Activated CD4-positive, CD25-positive, alpha-beta regulatory T cell treated with anti-CD3 and anti-CD28 coated beads, Interleukin-2, amount 50 U/mL, for 16 hours (primary cell): Measurements from ENCODE around the gene TPD52L2.
"Not testable (repeated sequence)": the region's sequence is repeated elsewhere in the genome, so short reads cannot be mapped to it uniquely, and the experiment has no call there.

Experiments used
- DNase-seq: peaks from one replicate; pipeline ENCODE4 v3.0.0-alpha.2; 2020; ENCODE audit warnings: low read depth, low spot score

Gene TPD52L2

DNA sequence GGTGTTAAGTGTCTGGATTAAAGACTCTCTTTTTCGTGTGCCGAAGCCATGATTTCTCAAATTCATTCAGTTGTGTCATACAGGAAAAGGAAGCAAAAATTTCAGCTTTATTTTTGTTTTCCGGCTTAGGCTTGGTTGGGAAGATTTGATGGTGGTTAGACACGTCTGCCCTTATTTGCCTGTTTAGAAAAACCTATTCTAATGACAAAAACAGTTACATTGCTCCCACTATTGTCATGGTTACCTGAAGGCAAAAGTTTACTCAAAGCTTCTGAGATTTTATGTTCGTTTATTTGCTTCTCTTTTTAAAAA is 30.8 kb downstream of the TPD52L2 start:
- no peak for DNase-seq

DNA sequence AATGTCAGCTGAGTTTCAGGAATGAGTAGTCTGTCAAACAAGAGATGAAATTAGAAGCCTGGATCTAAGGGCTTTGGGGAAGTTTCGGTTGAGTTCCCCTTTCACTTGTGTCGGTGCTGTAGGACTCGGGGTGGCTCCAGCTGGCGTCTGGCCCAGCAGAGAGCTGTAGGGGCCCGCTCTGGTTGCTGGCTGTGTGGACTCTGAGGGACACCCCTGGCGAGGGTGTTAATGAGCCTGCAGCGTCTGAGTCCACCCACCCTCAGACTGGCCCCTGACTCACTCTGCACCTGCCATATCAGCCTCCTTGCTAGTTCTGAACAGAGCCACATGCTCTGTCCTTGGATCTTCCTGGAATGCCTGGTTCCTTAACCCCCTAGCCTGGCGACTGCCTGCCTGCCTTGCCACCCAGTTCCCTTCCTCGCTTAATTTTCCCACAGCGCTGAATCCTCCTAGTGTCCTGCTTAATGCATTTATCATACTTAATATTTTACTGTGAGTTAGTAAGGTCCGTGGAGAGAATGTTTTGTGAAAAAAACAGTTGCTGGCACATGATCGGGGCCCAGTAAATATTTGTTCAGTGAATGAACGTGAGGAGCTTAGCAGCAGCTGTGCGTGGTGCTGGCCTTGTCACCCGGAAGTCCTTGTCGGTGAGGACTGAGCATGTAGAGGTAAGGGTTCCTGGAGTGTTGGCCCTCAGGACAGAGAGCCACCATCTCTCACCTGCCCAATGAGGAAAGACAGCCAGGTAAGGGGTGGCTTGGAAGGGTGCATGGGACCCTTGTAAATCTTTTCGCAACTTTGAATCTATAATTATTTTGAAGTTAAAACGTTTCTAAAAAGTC is 31.4 kb downstream of the TPD52L2 start:
- no peak for DNase-seq

DNA sequence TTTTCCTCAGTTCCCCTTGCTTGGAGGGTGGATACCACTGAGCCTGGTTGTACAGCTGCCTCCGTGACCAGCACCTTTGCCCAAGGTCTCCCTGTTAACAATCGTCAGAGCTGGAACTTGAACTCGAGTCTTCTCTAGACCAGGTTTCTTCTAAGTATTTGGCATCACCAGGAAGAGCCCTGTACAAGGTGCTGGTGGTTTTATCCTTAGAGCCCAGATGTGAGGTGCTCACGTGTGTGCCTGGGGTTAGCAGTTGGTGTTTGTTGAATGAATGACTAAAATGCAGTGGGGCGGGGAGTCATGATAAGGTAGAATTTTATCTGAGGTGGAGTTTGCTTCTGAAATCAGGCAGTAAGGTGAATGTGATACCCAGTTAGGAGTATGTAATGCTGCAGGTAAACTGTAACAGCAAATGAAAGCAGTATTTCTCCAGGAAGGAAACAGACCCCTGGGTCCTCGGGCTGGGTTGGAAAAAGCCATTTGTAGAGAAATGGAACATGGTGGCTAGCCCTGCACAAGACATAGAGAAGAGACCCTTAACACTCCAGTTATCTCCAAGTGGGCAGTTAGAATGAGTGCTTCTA is 33.0 kb downstream of the TPD52L2 start:
- DNase-seq: no peak

DNA sequence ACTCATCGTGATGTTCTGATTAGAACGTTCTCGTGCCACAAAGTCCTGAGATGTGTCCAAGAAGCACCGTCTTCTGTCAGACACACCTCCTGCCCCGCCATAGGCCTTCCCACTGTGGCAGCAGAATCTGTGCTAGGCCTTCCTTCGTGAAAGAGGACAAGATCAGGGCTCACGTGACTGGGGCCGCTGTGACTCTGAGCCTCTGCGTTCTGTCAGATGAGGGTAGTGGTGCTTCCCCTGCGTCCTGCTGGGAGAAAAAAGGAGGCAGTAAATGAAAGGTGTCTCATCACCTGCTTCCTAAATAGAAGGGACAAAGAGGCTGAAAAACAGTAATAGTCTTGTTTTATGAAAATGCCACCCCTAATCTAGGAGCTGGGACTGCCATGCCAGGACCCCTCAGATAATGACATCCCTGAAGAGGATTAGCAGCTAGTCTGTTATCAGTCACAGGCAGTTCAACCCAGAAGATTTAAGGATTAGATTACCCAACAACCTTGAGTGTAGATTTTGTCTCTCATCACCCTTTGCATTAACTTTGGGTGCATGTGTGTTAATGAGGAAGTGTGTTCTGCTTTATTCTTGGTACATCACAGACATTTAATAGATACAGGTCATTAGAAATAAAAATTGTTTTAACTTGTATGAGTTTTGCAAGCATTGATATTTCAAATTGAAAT is 34.0 kb downstream of the TPD52L2 start:
- no peak for DNase-seq

DNA sequence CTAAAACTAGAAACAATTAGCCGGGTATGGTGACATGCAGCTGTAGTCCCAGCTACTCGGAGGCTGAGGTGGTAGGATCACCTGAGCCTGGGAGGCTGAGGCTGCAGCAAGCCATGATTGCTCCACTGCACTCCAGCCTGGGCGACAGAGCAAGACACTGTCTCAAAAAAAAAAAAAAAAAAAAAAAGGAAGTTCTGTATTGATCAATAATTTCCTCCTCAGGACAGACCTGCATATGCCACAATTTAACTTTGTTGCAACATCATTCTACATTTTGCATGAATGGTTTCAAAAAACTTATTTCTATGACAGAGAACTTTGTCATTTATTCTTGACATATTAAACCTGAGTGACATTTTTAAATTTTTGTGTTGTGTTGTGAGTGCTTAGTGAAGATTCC is 35.3 kb downstream of the TPD52L2 start:
- DNase-seq: no peak

DNA sequence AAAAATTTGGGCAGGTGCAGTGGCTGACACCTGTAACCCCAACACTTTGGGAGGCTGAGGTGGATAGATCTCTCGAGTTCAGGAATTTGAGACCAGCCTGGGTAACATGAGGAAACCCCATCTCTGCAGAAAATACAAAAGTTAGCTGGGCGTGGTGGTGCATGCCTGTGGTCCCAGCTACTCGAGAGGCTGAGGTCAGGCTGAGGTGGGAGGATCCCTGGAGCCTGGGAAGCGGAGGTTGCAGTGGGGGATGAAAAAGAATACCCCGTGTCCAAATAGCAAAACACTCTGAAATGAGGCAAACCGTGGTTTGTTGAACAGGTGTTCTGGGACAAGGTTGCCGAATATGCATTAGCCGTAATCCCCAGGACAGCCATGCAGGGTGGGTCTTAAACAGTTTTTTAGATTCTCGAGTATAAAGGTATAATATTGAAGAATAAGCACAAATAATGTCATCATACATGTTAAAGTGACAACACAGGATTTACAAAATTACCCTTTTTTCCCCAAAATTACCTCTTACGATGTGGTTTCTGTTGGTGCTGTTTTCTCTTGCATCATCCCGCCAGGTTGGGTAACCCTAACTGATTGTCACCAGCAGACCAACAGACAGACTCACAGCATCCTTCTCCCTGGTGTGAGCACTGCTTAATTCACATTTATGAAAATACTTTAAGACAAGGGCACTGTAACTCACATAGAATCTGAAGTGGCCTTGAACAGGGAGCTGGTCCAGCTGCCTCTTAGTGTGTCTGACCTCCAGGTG is 38.9 kb downstream of the TPD52L2 start:
- DNase-seq: no peak

DNA sequence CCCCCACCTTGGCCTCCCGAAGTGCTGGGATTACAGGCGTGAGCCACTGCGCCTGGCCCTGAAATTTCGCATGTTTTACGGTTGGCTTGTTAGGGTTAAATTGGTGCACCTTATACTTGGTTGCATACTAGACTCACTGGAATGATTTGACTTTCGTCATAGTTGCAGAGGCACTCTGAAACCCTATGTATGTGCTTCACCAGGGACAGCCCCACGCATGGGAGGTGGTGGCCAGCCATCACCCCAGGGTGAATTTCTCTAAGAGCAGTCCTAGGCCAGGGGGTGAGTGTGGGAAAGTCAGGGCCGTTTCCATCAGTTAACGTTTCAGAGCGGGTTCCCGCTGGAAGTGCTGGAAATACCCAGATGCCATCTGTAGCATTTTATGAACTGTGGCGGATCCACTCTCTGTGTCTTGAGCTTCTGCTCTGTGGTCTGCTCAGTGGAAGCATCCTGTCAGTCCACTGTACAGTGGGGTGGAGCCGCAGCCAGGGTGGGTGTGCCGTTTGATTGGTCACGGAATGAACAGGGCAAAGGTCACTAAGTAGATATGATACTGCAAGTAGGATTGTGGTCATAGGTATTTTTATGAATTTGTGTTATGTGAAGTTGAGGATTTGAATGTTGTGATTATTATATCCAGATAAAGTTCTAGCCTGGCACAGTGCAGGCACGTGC is 43.1 kb downstream of the TPD52L2 start:
- no peak for DNase-seq

DNA sequence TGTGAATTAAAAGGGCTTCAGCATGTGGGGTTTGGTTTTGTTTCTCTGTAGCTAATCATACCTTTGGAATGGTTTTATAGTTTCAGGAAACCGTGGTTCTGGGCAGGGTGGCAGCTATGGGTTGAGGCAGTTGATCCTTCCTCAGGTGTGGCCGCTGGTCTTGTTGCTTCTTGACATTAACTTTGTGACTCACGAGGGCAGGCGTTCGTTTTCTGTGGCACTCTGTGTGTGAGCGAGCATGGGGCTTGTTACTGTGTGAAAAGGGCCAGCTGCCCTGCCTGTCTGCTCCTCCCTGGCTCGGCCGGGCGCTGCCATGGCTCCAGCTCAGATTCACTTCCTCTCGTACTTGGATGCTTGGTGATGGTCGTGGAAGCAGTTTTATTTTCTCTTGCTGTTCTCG is 46.1 kb downstream of the TPD52L2 start:
- DNase-seq: no peak

DNA sequence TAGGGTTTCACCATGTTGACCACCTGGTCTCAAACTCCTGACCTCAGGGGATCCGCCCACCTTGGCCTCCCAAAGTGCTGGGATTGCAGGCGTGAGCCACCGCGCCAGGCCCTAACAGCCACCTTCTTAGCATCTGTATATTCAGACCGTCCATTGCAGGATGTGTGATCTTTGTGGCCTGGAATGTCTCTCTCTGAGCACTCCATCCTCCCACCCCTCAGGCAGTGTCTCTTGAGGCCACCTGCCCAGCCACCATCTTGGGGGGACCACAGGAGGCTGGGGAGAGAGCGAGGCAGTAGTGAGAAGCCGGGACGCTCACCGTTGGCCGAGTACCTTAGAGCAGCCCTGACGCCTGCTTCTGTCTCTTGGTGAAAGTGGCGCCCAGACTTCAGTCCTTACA is 48.7 kb downstream of the TPD52L2 start:
- no peak for DNase-seq

DNA sequence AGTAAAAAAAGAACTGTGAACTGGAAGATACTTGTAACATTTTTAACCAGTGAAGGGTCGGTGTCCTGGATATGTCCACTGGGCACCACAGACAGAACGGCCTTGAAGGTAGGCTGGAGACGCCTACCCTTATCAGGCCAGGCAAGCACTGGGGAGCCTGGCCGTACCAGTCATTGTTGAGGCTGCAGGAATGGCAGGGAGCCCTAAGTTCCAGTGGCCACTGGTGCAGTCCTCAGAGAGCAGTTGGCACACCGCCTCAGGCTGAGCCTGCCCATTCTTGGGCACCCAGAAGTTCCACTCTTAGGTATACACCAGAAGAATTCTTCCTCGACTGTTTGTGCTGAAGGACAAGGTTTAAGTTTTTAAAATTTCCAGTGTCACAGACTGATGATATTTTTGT is 50.4 kb downstream of the TPD52L2 start:
- DNase-seq: no peak

DNA sequence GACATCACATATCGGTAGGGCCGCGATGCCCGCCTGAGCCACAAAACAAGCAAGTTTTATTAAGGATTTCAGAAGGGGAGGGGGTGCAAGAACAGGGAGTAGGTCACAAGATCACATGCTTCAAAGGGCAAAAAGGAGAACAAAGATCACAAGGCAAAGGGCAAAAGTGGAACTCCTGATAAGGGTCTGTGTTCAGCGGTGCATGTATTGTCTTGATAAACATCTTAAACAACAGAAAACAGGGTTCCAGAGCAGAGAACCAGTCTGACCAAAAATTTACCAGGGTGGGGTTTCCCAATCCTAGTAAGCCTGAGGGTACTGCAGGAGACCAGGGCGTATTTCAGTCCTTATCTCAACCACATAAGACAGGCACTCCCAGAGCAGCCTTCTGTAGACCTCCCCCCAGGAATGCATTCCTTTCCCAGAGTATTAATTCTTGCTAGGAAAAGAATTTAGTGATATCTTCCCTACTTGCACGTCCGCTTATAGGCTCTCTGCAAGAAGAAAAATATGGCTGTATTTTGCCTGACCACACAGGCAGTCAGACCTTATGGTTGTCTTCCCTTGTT is 51.4 kb downstream of the TPD52L2 start:
- not testable (repeated sequence) for DNase-seq

DNA sequence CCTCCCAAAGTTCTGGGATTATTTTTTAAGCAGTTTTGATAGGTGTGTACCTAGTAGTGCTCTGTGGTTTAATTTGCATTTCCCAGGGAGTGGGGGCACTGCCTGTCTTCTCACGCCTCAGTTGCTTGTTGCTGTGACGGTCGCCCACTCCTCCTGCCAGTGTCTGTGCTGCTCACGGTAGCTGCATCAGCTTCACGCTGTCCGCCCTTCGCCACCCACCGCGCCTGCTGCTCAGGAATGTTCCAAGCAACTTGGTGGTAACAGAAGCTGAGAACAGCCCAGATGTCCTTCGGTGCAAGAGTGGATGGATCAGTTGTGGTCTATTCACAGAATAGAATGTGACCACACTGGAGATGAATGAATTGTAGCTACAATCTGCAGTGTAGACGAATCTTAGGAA is 52.7 kb downstream of the TPD52L2 start:
- DNase-seq: no peak

DNA sequence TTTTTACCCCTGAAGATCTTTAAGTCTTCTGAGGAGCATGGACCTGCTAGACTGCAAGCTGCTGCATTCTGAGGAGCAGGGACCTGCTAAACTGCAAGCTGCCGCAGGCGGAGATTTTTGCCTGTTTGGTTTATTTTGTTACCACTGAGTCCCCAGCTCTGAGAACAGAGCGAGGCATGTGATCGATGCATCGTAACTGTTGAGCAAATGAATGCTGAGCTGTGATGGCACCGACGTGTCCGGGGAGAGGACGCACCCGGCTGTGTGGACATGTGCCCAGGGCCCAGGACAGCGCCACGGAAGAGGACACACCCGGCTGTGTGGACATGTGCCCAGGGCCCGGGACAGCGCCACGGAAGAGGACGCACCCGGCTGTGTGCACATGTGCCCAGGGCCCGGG is 54.1 kb downstream of the TPD52L2 start:
- no peak for DNase-seq

DNA sequence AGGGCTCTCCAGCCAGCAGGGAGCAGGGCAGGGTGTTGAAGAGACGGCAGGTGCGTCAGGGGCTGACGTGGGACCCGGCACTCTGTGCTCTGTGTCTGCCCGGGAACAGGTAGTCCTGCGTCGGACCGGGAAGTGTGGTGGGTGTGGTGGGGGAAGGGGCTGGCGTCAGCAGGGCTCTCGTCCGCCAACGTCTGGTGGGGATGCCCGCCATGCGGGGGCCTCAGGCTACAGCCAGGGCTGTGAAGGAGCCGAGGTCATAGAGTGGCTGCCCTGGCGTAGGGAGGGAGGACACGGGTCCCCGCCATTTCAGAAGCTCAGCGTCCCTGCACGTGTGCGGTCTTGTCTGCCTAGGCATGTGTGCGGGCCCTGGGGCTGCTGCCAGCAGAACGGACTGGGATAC is 55.2 kb downstream of the TPD52L2 start:
- DNase-seq: no peak

DNA sequence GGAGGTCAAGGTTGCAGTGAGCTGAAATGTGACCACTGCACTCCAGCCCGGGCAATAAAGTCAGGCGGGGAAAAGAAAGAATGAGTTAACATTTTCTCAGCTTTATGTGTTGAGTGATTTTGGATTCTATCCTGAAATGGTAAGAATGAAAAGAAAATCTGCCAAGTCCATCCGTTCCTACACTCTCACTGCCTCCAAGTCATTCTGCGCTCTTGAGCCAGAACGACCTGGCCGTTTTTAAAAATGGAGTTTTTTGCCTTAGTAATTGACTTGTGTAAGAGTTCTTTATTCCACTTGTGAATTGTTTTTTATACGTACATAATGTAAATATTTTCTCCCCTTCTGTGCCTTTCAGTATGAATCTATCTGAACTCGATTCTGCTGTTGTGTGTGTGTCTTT is 58.6 kb downstream of the TPD52L2 start:
- no peak for DNase-seq

DNA sequence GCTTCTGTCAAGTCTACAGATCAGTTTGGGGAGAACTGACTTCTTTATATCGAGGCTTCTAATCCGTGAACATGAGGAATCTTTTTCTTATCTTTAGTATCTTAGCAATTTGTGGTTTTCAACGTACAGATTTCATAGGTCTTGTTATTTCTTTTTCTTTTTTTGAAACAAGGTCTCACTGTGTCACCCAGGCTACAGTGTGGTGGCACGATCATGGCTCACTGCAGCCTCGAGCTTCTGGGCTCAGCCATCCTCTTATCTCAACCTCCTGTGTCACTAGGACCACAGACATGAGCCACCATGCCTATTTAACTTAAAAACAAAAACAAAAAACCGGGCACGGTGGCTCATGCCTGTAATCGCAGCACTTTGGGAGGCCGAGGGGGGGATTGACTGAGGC is 59.2 kb downstream of the TPD52L2 start:
- no peak for DNase-seq

DNA sequence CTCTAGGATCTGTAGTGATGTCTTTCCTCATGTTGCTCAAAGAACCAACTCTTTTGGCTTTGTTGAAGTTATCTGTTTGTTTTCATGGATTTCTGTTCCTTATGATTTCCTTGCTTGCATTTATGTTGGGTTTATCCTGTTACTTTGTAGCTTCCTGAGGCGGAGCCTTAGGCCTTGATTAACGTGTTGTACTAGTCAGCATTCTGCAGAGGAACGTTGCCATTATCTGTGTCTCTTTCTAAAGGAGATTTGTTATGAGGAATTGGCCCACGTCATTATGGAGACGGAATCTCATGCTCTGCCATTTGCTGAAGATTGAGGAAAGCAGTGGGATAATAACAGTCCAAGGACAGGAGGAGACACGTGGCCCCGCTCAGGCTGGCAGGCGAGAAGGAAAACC is 61.2 kb downstream of the TPD52L2 start:
- no peak for DNase-seq

DNA sequence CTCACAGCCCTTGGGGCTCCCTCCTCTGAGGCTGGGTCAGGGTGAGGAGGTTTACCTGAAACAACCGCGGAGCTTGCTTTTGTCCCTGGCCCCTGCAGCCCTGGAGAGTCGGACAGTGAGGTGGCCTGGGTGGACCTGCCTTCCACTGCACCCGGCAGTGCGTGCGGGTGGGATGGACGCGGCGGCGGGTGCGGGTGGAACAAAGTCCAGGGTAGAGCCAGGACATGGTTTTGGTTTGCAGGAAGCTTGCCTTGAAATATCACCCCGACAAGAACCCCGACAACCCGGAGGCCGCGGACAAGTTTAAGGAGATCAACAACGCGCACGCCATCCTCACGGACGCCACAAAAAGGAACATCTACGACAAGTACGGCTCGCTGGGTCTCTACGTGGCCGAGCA is 64.0 kb downstream of the TPD52L2 start:
- no peak for DNase-seq

DNA sequence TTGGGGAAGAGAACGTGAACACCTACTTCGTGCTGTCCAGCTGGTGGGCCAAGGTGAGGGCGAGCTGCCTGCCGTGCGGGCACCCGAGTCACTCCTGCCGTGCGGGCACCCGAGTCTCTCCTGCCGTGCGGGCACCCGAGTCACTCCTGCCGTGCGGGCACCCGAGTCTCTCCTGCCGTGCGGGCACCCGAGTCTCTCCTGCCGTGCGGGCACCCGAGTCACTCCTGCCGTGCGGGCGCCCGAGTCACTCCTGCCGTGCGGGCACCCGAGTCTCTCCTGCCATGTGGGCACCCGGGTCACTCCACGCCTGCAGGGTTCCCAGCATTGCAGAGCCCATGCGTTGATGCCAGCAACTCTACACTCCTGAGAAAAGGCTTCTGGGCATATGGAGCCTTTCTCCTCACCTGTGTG is 64.4 kb downstream of the TPD52L2 start:
- not testable (repeated sequence) for DNase-seq

DNA sequence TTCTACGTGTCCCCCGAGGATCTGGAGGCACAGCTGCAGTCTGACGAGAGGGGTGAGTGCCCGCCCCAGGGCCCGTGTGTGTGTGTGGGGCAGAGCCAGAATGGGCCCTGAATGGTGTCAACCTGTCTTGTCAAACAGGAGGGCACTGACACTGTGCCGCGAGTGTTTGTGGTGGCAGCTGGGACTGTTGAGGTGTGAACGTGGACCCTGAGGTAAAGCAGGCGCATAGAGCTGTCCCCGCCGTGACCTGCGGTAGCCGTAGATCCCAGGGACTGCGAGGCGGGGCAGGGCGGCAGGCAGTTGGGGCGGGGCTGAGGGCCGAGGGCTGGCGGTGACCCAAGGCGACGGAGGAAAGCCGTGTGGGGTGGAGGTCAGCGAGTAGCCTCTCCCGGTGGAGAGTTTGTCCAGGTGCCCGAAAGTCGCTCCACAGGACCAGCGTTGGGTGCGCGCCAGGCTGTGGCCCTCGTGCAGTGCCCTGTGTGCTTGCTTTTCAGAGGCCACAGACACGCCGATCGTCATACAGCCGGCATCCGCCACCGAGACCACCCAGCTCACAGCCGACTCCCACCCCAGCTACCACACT is 66.0 kb downstream of the TPD52L2 start:
- no peak for DNase-seq

DNA sequence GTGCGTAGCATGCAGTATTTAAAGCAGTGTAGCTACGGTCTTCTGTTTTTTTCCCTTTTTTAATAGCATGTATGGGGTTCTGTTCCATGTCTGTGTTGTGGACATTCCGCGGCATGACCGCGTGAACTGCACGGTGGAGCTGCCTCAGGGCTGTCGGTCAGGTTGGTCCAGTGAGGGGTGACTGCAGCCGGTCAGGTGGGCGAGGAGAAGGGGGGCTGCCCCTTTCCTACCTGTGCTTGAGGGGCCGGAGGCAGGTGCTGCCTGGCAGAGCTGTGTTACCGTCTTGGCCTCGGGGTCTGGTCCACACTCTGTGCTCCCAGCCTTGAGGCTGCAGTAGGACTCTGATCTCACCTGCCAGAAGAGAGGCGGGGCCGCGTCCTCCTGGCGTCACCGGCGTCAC is 66.7 kb downstream of the TPD52L2 start:
- no peak for DNase-seq
